Measurements from ENCODE around the gene TTC3. TPM values are rescaled to one million over a fixed set of nuclear protein-coding genes. Genes with fewer than 3 reads are reported as not detected.

TTC3 gene
- total RNA-seq, 1 experiment from 2014 or later = 77.6 TPM

DNA sequence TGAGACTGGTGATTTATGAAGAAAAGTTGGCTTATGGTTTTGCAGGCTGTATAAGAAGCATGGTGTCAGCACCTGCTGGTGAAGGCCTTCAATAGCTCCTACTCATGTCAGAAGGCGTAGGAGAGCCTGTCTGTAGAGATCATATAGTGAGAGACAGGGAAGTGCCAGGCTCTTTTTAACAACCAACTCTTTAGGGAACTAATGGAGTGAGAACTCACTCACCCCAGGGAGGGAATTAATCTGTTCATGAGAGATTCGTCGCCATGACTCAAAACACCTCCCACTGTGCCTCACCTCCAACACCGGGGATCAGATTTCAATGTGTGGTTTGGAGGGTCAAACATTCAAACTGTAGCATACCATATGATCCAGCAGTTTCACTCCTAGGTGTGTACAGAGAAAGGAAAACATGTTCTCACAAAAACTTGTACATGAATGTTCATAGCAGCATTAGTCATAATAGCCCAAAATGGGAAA is 72.6 kb downstream of the TTC3 start:
- Histone ChIP-seq H3K27me3 (ENCODE audit: insufficient read depth, low read depth) (no peaks in the 10 kb centered on the region), H4K20me1 (ENCODE audit: insufficient read depth) (no peaks in the 10 kb centered on the region), H3K9me2 (ENCODE audit: insufficient read depth) (no peaks in the 10 kb centered on the region), H3K4me3 (no peak overlapping the region), H3K4me1 (replicated peaks; ENCODE audit: insufficient read depth) (no peaks in the 10 kb centered on the region), H3K9me3 (ENCODE audit: insufficient read depth, low read depth) (no peaks in the 10 kb centered on the region), H3F3A (ENCODE audit: insufficient read depth, low read depth) (no peaks in the 10 kb centered on the region), H3K4me2 (no peak overlapping the region), H3K36me3 (ENCODE audit: low read depth) (no peaks in the 10 kb centered on the region; the same call in 1 of the 2 replicates), H3K27ac (no peak overlapping the region), H2AFZ (no peak overlapping the region), H3K79me2 (ENCODE audit: low read depth) (no peaks in the 10 kb centered on the region)
- no peak for DNase-seq
- intact Hi-C loops (cut with micrococcal nuclease; ENCODE audit: unreplicated experiment) = no loop called here
- ChIA-PET CTCF (no interaction called here), POLR2A (ENCODE audit: unreplicated experiment) (no interaction called here)
- TF ChIP-seq, protein P1, sequence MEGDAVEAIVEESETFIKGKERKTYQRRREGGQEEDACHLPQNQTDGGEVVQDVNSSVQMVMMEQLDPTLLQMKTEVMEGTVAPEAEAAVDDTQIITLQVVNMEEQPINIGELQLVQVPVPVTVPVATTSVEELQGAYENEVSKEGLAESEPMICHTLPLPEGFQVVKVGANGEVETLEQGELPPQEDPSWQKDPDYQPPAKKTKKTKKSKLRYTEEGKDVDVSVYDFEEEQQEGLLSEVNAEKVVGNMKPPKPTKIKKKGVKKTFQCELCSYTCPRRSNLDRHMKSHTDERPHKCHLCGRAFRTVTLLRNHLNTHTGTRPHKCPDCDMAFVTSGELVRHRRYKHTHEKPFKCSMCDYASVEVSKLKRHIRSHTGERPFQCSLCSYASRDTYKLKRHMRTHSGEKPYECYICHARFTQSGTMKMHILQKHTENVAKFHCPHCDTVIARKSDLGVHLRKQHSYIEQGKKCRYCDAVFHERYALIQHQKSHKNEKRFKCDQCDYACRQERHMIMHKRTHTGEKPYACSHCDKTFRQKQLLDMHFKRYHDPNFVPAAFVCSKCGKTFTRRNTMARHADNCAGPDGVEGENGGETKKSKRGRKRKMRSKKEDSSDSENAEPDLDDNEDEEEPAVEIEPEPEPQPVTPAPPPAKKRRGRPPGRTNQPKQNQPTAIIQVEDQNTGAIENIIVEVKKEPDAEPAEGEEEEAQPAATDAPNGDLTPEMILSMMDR (conservative IDR thresholded peaks at IDR 0.05) = no peak
- no peak for TF ChIP-seq EZH2 (IDR thresholded peaks at IDR 0.05; ENCODE audit: low read depth)
- BruUV-seq (replicated peaks) = no TSS peak

DNA sequence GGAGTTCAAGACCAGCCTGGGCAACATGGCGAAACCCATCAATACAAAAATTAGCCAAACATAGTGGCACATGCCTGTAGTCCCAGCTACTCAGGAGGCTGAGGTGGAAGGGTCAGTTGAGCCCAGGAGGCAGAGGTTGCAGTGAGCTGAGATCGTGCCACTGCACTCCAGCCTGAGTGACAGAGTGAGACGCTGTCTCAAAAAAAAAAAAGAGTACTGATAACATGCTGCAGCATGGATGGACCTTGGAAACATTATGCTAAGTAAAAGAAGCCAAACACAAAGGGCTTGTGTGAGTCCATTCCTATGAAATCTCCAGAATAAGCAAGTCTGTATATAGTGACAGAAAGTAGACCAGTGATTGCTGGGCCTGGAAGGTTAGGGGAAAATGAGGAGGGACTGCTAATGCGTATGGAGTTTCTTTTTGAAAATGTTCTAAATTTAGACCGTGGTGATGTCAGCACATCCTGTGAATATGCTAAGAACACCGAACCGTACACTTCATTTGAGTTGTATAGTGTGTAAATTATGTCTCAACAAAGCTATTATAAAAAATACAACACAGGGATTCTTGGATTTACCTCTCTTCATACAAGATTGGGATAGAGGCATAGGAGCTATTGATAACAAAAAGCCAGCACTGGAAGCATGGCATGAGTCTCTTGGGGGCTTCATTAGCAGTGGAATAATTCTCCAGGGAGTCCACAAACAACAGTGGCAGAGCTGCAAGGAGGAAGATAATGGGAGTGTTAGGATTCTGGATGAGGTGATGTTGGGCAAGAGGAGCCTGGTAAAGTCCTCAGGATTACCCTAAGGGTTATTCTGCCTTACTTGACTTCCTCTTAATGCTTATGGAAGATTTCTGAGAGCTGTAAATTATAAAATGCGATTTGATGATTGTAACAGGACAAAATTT is 73.5 kb downstream of the TTC3 start:
- no TSS peak for BruUV-seq (replicated peaks)
- Histone ChIP-seq H3F3A (ENCODE audit: insufficient read depth, low read depth) (no peaks in the 10 kb centered on the region), H4K20me1 (ENCODE audit: insufficient read depth) (no peaks in the 10 kb centered on the region), H3K9me2 (ENCODE audit: insufficient read depth) (no peaks in the 10 kb centered on the region), H3K4me2 (no peak overlapping the region), H3K4me1 (replicated peaks; ENCODE audit: insufficient read depth) (no peaks in the 10 kb centered on the region), H3K4me3 (no peak overlapping the region), H3K27ac (no peak overlapping the region), H3K36me3 (ENCODE audit: low read depth) (peaks cover 5% of the 10 kb centered on the region; the same call in 1 of the 2 replicates), H2AFZ (no peak overlapping the region), H3K9me3 (ENCODE audit: insufficient read depth, low read depth) (no peaks in the 10 kb centered on the region), H3K79me2 (ENCODE audit: low read depth) (no peaks in the 10 kb centered on the region), H3K27me3 (ENCODE audit: insufficient read depth, low read depth) (no peaks in the 10 kb centered on the region)
- ChIA-PET POLR2A (ENCODE audit: unreplicated experiment) (no interaction called here), CTCF (no interaction called here)
- DNase-seq = no peak
- intact Hi-C loops (cut with micrococcal nuclease; ENCODE audit: unreplicated experiment) = no loop called here
- TF ChIP-seq, protein P1 (conservative IDR thresholded peaks at IDR 0.05) = no peak
- no peak for TF ChIP-seq EZH2 (IDR thresholded peaks at IDR 0.05; ENCODE audit: low read depth)

DNA sequence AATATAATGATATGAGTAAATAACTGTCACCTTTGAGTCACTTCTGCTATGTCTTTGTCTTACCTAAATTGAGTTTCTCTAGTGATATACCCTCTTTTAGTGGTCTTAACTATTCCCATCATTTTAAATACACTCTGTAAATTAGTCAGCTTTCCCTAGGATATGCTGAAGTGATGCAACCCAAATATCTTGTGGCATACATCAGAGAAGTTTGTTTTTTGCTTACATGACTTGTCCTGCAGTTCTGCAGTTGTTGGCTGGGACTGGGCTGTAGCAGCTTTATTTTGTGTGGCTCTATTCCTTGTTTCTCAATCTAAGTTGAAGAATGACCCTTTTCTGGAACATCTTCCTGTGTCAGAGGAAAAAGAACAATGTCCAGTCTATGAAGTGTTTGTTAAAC is 76.4 kb downstream of the TTC3 start:
- H3K9me2 ChIP-seq (ENCODE audit: insufficient read depth) = no peaks in the 10 kb centered on the region
- H3K27me3 ChIP-seq (ENCODE audit: insufficient read depth, low read depth) = no peaks in the 10 kb centered on the region
- H3K79me2 ChIP-seq (ENCODE audit: low read depth) = no peaks in the 10 kb centered on the region
- no peak overlapping the region for H3K4me3 ChIP-seq
- H3F3A ChIP-seq (ENCODE audit: insufficient read depth, low read depth) = no peaks in the 10 kb centered on the region
- intact Hi-C loops (cut with micrococcal nuclease; ENCODE audit: unreplicated experiment) = no loop called here
- TF ChIP-seq EZH2 (IDR thresholded peaks at IDR 0.05; ENCODE audit: low read depth) = no peak
- TF ChIP-seq, protein P1 (conservative IDR thresholded peaks at IDR 0.05) = no peak
- ChIA-PET POLR2A (ENCODE audit: unreplicated experiment) (no interaction called here), CTCF (no interaction called here)
- no peak overlapping the region for H3K27ac ChIP-seq
- H2AFZ ChIP-seq = no peak overlapping the region
- DNase-seq = no peak
- no peaks in the 10 kb centered on the region for H4K20me1 ChIP-seq (ENCODE audit: insufficient read depth)
- no peaks in the 10 kb centered on the region for H3K4me1 ChIP-seq (replicated peaks; ENCODE audit: insufficient read depth)
- no TSS peak for BruUV-seq (replicated peaks)
- no peaks in the 10 kb centered on the region for H3K9me3 ChIP-seq (ENCODE audit: insufficient read depth, low read depth)
- peaks cover 8% of the 10 kb centered on the region; the same call in 1 of the 2 replicates for H3K36me3 ChIP-seq (ENCODE audit: low read depth)
- H3K4me2 ChIP-seq = no peak overlapping the region

Measured in PC-9 (cell line).